Fibroblast of the aortic adventitia (primary cell): ENCODE data around the gene PTGES2. TPM values are rescaled to one million over a fixed set of nuclear protein-coding genes. Genes with fewer than 3 reads are reported as not detected.
A peak's percentile ranks its signal among the peaks of the same experiment; 100 is the strongest.

ENCODE experiments used
- DNase-seq: peaks from one replicate; pipeline ENCODE4 v3.0.0-alpha.2; 2010; ENCODE audit warnings: low read depth
- H3K4me3 ChIP-seq: 2 replicates; pipeline ENCODE4 v1.5.1; 2011; ENCODE audit warnings: low read depth, mild to moderate bottlenecking, control low read depth, low read length, moderate library complexity
- total RNA-seq: library from RNA; depleted of rRNA; stranded (reverse); fragments of >200 nt; gene quantifications from 2 replicates; pipeline ENCODE4 v1.2.3, GENCODE V29; 2012; ENCODE audit warnings: low replicate concordance
- TF ChIP-seq, protein P1 (sequence below): IDR thresholded peaks from 2 replicates; pipeline ENCODE4 v1.5.1; 2011; ENCODE audit warnings: mild to moderate bottlenecking, low read length, control low read depth, inconsistent platforms; ENCODE audit not compliant: insufficient read depth

The PTGES2 gene
- total RNA-seq, 1 donor: 40.8 TPM

DNA sequence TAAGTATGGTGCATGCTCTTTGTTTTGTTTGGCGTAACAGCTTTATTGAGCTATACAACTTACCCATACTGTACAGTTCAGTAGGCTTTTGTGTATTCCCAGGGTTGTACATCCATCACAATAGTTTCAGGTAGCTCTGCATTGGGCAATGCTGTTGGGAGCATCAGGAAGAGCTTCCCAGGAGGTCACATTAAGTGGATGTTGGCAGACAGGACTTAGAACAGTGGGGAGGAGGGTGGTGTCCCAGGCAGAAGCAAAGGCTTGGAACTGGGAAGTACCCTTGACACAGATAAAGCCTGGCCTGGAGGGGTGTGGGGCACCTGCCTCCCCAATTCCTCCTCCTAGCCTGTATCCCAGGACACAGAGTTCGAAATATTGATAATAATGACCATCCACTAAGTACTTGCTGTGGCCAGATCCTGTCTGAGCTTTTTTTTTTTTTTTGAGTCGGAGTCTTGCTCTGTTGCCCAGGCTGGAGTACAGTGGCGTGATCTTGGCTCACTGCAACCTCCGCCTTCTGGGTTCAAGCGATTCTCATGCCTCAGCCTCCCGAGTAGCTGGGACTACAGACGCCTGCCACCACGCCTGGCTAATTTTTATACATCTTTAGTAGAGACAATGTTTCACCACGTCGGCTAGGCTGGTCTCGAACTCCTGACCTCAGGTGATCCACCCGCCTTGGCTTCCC, 33.8 kb upstream of the PTGES2 start:
- peak overlapping the region; percentile 83 for H3K4me3 ChIP-seq
- TF ChIP-seq, protein P1, sequence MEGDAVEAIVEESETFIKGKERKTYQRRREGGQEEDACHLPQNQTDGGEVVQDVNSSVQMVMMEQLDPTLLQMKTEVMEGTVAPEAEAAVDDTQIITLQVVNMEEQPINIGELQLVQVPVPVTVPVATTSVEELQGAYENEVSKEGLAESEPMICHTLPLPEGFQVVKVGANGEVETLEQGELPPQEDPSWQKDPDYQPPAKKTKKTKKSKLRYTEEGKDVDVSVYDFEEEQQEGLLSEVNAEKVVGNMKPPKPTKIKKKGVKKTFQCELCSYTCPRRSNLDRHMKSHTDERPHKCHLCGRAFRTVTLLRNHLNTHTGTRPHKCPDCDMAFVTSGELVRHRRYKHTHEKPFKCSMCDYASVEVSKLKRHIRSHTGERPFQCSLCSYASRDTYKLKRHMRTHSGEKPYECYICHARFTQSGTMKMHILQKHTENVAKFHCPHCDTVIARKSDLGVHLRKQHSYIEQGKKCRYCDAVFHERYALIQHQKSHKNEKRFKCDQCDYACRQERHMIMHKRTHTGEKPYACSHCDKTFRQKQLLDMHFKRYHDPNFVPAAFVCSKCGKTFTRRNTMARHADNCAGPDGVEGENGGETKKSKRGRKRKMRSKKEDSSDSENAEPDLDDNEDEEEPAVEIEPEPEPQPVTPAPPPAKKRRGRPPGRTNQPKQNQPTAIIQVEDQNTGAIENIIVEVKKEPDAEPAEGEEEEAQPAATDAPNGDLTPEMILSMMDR: no peak
- DNase-seq: peak; percentile 14

DNA sequence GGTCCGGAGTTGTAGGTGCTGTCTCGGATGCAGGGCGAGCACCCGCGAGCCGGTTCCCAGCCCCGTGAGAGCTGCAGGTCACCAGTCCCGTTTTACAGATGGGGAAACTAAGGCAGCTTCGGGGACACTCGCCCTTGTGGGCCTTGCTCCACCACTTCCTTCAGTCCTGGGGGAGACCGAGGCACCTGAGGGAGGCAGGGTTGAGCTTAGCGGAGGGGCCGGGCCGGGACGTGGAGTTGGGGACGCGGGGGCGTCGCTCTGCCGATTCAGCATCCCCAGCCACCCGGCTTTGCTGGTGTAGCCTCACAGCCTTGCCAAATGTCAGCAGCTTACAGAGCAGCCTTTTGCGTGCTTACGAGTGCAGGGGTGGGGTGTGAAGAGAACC, 33.1 kb upstream of the PTGES2 start:
- TF ChIP-seq, protein P1: no peak
- peak; percentile 14 for DNase-seq
- peak overlapping the region; percentile 83 for H3K4me3 ChIP-seq

DNA sequence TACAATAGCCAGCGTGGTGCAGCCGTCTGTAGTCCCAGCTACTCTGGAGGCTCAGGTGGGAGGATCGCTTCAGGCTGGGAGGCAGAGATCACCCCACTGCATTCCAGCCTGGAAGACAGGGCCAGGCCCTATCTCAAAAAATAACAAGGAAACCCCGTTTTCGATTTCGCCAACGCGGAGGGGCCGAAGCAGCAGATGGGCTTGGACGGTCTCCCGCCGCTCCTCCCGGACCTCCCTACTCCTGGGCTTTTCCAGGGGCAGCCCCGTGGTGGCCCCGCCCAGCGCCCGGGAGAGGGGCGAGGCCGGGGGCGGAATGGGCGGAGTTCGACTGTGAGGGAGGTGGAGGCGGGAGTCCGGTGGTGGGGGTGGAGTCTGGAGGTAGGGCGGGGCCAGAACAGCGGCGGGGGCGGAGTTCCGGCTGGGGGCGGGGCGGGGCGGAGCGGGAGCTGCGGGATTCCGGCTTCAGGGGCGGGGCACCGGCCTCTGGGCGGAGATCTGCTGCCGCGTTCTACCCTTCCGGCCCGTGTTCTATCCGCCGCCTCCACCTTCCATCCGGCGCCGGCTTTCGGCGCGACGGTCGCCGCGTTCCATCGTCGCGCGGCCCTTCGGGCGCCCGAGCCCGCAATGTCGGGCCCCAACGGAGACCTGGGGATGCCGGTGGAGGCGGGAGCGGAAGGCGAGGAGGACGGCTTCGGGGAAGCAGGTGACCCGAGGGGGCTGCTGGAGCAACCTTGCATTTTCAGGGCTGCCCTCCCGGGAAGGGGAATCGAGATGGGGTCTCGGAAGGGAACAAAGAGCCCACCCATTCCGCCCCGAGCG, 32.5 kb upstream of the PTGES2 start, which contains the start of gene BBLN:
TSS of gene BBLN (plus strand) at position 482 of the 819 bp plus-strand sequence. CDS start at position 625, 143 bp downstream.
- TF ChIP-seq, protein P1: no peak
- H3K4me3 ChIP-seq: peak within 1 kb of the TSS; percentile 83
- peak; percentile 89 for DNase-seq

DNA sequence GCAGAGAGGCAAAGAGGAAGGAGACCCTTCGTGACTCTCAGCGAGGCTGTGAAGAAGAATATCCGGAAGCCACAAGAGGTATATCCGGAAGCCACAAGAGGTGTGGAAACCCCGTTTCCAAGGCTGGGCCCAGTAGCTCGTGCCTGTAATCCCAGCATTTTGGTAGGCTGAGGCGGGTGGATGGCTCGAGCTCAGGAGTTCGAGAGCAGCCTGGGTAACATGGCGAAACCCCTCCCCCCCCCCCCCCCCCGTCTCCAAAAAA, 31.9 kb upstream of the PTGES2 start:
- no peak for DNase-seq
- H3K4me3 ChIP-seq: peak overlapping the region; percentile 64
- TF ChIP-seq, protein P1: no peak

DNA sequence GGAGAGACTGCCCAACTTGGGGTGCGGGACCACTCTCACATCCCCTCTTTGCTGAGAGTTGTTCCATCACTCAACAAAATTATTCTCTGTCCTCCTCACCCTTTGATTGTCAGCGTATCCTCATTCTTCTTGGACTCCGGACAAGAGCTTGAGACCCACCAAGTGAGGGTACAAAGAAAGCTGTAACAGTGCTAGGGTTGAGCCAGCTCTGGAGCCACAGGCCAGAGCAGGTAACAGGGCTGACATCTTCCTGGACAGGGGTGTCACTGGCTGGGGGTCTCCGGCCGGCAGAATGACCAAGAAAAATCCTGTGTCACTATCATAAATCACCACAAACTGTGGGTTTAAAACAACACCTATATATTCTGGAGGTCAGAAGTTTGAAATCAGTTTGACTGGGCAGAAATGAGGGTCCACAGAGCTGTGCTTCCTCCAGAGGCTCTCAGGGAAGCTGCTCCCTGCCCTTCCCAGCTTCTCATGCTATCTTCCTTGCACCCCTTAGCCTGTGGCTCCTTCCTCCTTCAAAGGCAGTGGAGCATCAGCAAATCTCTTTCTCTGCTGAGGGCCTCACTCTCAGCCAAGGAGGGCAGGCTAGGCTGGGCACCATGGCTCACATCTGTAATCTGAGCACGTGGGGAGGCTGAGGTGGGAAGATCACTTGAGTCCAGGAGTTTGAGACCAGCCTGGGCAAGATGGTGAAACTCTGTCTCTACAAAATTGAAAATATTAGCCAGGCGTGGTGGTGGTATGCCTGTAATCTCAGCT, 28.4 kb upstream of the PTGES2 start:
- no peak for DNase-seq
- TF ChIP-seq, protein P1: no peak
- no peak overlapping the region for H3K4me3 ChIP-seq

DNA sequence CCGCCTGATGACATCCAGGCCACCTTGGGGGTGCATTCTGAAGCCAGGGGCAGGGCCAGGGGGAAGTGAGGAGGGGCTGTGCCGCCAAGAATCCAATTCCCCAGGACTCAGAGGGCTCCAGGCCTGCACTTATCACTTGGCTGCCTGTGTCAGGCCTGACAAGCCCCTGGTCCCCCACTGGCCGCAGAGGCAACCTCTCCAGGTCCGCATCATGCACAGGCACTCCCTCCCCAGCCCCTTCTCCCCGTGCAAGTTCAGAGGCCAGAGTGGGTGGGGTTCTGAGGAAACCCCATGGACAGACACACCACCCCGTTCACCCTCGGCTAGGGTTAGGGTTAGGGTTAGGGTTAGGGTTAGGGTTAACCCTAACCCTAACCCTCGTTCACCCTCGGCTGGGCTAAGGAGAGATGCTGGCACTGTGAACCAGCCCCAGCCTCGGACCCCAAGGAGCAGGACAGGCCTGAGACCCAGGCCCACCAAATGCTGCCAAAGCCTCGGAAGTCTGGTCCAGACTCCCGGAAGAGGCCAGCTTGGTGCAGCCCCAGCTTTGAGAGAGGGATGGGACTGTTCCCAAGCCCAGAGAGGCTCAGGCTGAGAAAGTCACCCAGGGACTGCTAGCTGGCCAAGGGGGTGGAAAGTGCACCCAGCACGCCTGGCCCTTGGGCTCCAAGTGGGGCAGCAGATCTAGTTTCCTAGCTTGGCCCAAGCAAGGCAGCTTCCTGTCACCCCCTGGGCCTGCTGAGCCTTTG, 26.6 kb upstream of the PTGES2 start:
- no peak overlapping the region for H3K4me3 ChIP-seq
- TF ChIP-seq, protein P1: no peak
- no peak for DNase-seq
